HG03135 (cell line): ENCODE measurements around the gene OTOP2.
"Not testable (repeated sequence)": the region's sequence is repeated elsewhere in the genome, so short reads cannot be mapped to it uniquely, and the experiment has no call there.

ENCODE experiments used
- ATAC-seq: cut with Tn5 transposase; IDR thresholded peaks from one replicate; pipeline ENCODE4 v1.9.1; 2021; ENCODE audit warnings: mild to moderate bottlenecking, moderate library complexity; ENCODE audit not compliant: unreplicated experiment

OTOP2 gene

GRCh38 chr17:74971069-74971841, 47.2 kb downstream of the OTOP2 start:
- no peak for ATAC-seq

- no peak for ATAC-seq
Observed at GRCh38 chr17:74971842-74972106, 47.7 kb downstream of the OTOP2 start.

GRCh38 chr17:74972107-74972972, 48.3 kb downstream of the OTOP2 start, which contains the start of gene HID1:
Gene HID1 (minus strand): TSS chr17:74972759. CDS start chr17:74972656, 103 bp downstream.
- no peak for ATAC-seq

GRCh38 chr17:74972973-74973328, 48.9 kb downstream of the OTOP2 start:
- no peak for ATAC-seq

- no peak for ATAC-seq
Observed at GRCh38 chr17:74975943-74976342, 51.9 kb downstream of the OTOP2 start.

- ATAC-seq: no peak
Observed at GRCh38 chr17:74977802-74978201, 53.7 kb downstream of the OTOP2 start.

- no peak for ATAC-seq
Observed at GRCh38 chr17:74978240-74978639, 54.2 kb downstream of the OTOP2 start.

- ATAC-seq: no peak
Observed at GRCh38 chr17:74979408-74980146, 55.5 kb downstream of the OTOP2 start.

GRCh38 chr17:74981318-74981978, 57.4 kb downstream of the OTOP2 start:
- no peak for ATAC-seq

- no peak for ATAC-seq
Observed at GRCh38 chr17:74981979-74982662, 58.0 kb downstream of the OTOP2 start.

GRCh38 chr17:74982663-74983313, 58.7 kb downstream of the OTOP2 start:
- ATAC-seq: not testable (repeated sequence)
